ENCODE data around the gene BTN2A1. TPM values are rescaled to one million over a fixed set of nuclear protein-coding genes. Genes with fewer than 3 reads are reported as not detected.
"Not testable (repeated sequence)": the region's sequence is repeated elsewhere in the genome, so short reads cannot be mapped to it uniquely, and the experiment has no call there.

The BTN2A1 gene
- total RNA-seq, 4 donors from 2014 or later, result 14.7 to 23.9 (median 18.2) TPM

DNA sequence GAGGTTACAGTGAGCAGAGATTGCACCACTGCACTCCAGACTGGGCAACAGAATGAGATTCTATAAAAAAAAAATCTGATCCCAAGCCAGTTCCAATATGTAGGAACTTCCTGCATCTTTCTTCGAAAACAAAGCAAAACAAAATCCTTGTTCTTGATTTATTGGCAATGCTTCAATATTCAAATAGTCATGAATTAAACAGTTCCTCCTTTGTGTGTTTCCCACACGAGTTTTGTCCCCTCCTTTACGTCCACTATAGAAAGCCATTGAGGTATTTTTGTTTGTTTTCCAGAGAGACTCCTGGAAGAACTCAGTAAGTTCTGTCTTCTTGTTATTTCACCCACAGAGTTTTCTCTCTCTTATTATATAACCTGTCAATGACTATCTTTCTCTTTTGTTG is 49.9 kb downstream of the BTN2A1 start:
- H3K36me3 ChIP-seq, result no peaks in the 10 kb centered on the region
- no peak for ATAC-seq
- no peaks in the 10 kb centered on the region for H3K9me3 ChIP-seq
- H3K4me1 ChIP-seq, result no peaks in the 10 kb centered on the region
- no peak overlapping the region for H3K27ac ChIP-seq
- no peak overlapping the region for H3K4me3 ChIP-seq
- WGBS, 2 donors (ENCODE audit: low coverage in 1 of 2), result 67 to 81% methylated on average over 3 of the region's 3 CpGs
- H3K27me3 ChIP-seq, result peaks cover 31% of the 10 kb centered on the region
- TF ChIP-seq, protein P1, sequence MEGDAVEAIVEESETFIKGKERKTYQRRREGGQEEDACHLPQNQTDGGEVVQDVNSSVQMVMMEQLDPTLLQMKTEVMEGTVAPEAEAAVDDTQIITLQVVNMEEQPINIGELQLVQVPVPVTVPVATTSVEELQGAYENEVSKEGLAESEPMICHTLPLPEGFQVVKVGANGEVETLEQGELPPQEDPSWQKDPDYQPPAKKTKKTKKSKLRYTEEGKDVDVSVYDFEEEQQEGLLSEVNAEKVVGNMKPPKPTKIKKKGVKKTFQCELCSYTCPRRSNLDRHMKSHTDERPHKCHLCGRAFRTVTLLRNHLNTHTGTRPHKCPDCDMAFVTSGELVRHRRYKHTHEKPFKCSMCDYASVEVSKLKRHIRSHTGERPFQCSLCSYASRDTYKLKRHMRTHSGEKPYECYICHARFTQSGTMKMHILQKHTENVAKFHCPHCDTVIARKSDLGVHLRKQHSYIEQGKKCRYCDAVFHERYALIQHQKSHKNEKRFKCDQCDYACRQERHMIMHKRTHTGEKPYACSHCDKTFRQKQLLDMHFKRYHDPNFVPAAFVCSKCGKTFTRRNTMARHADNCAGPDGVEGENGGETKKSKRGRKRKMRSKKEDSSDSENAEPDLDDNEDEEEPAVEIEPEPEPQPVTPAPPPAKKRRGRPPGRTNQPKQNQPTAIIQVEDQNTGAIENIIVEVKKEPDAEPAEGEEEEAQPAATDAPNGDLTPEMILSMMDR (IDR thresholded peaks at IDR 0.05), result no peak
- TF ChIP-seq POLR2AphosphoS5 (IDR thresholded peaks at IDR 0.05) (no peak), EP300 (IDR thresholded peaks at IDR 0.05) (no peak), POLR2A (IDR thresholded peaks at IDR 0.05) (no peak)

DNA sequence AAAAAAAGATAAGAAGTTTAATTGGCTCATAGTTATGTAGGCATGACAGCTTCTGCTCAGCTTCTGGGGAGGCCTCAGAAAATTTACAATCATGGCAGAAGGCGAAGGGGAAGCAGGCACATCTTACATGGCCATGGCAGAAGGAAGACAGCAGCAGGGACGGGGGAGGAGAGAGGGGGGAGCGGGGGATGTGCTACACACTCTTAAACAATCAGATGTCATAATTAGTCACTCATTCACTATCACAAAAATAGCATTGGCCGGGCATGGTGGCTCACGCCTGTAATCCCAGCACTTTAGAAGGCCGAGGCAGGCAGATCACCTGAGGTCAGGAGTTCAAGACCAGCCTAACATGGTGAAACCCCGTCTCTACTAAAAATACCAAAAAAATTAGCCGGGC is 53.3 kb downstream of the BTN2A1 start:
- not testable (repeated sequence) for H3K9me3 ChIP-seq, ATAC-seq, H3K27ac ChIP-seq, H3K27me3 ChIP-seq, H3K36me3 ChIP-seq, H3K4me1 ChIP-seq, H3K4me3 ChIP-seq
- WGBS, 2 donors (ENCODE audit: low coverage in 1 of 2), result 92% methylated on average over 3 of the region's 8 CpGs; no CpG with 5 or more reads in 1 of the 2 donors

DNA sequence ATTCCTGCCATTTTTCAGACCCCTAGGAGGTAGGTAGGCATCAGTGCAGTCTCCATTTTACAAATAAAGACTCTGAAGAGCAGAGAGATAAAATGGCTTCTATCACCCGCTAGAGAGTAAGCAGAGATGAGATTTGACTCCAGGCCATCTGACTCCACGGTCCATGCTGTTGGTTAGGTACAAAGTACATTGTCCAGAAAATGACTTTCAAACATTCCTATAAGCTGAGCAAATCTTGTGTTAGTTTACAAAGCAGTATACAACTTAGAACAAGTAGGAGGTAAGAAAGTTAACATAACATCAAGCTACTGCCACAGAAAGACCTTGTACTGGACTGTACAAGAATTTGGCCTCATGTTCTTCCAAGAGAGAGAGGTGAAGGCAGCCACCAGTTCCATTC is 57.2 kb downstream of the BTN2A1 start:
- no peak for TF ChIP-seq POLR2A (IDR thresholded peaks at IDR 0.05)
- TF ChIP-seq, protein P1 (IDR thresholded peaks at IDR 0.05), result no peak
- TF ChIP-seq EP300 (IDR thresholded peaks at IDR 0.05), result no peak
- Histone ChIP-seq H3K27ac (no peak overlapping the region), H3K4me3 (no peak overlapping the region), H3K4me1 (peaks cover 0 to under 1% (median 0%) of the 10 kb centered on the region in 3 donors), H3K36me3 (no peaks in the 10 kb centered on the region), H3K9me3 (no peaks in the 10 kb centered on the region), H3K27me3 (no peaks in the 10 kb centered on the region)
- no peak for ATAC-seq
- 72 to 86% methylated on average over 2 of the region's 2 CpGs for WGBS, 2 donors (ENCODE audit: low coverage in 1 of 2)

DNA sequence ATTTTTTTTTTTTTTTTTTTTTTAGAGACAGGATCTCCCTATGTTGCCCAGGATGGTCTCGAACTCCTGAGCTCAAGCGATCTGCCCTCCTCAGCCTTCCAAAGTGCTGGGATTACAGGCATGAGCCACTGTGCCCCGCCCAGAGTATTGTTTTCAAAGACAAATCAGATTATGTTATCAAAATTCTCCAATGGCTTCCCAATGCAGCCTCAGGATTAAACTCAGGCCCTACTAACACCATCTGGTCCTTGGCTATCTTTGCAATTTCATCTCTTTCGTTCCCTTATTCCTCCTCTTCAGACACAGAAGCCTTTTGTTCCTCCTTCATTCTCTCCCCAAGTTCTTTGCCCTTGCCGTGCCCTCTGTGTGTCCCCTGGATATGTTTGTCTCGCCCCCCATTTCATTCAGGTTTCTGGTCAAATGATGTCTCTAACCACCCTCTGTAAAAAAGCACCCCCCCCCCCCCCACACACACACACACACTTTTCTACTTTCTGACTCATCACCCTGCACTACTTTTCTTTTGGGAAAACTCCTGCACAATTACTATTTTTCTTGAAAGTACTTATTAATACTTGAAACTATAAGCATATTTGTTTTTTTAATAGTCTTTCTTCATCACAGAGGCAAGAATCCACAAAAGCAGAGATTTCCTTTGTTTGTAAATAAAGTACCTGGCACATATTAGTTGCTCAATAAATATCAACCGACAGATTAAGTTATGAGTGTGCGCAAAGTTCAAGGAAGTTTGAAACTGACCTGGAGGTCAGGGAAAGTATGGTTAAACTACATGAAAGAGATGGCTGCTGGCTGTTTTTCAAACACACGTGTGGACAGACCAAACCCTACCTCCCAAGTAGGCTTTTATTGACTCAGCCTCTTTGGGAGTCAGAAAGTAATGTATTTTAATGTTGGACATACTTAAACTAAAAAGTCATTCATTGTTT is 59.0 kb downstream of the BTN2A1 start:
- peaks cover 0 to 5% (median 0%) of the 10 kb centered on the region in 3 donors for H3K4me1 ChIP-seq
- ATAC-seq, result no peak
- TF ChIP-seq POLR2AphosphoS5 (IDR thresholded peaks at IDR 0.05), result no peak
- TF ChIP-seq EP300 (IDR thresholded peaks at IDR 0.05), result no peak
- TF ChIP-seq POLR2A (IDR thresholded peaks at IDR 0.05), result no peak
- TF ChIP-seq, protein P1 (IDR thresholded peaks at IDR 0.05), result no peak
- H3K9me3 ChIP-seq, result no peaks in the 10 kb centered on the region
- 71 to 84% methylated on average over 7 to 9 of the region's 9 CpGs for WGBS, 2 donors (ENCODE audit: low coverage in 1 of 2)
- no peak overlapping the region for H3K27ac ChIP-seq
- H3K27me3 ChIP-seq, result no peaks in the 10 kb centered on the region
- no peaks in the 10 kb centered on the region for H3K36me3 ChIP-seq
- H3K4me3 ChIP-seq, result no peak overlapping the region

Small RNA genes within 50 kb of the gene (small RNA-seq; reads per million reads assigned to genes)
- gene RNU6-502P, result 0 reads per million in 4 donors

Other genes with a start within 250 kb of the BTN2A1 start
- 10 to 100 TPM in 2 of 4 donors, 1 to 10 TPM in 2; 6.7 to 13.9 (median 10.2) TPM for gene BTN3A2, start 92.8 kb upstream of the BTN2A1 start, total RNA-seq
- 10 to 100 TPM in 1 of 4 donors, 1 to 10 TPM in 3; 6.3 to 16.3 (median 7.1) TPM for gene BTN2A2, start 74.8 kb upstream of the BTN2A1 start, total RNA-seq
- 10 to 100 TPM in 1 of 4 donors, 1 to 10 TPM in 3; 7.5 to 14.3 (median 8.2) TPM for gene BTN3A1, start 55.7 kb upstream of the BTN2A1 start, total RNA-seq
- gene BTN3A3, start 17.5 kb upstream of the BTN2A1 start, total RNA-seq, result 10 to 100 TPM in 2 of 4 donors, 1 to 10 TPM in 2; 5.0 to 13.4 (median 8.2) TPM
- not detected for gene BTN1A1, start 42.3 kb downstream of the BTN2A1 start, total RNA-seq
- 100 to 1,000 TPM in 1 of 4 donors, 10 to 100 TPM in 3; 80.5 to 121 (median 91.6) TPM for gene HMGN4, start 80.4 kb downstream of the BTN2A1 start, total RNA-seq
- 10 to 100 TPM; 13.9 to 19.4 (median 17.5) TPM for gene ABT1, start 139.0 kb downstream of the BTN2A1 start, total RNA-seq
- 10 to 100 TPM; 17.8 to 25.6 (median 22.7) TPM for gene ZNF322, start 201.8 kb downstream of the BTN2A1 start, total RNA-seq

Measured in gastroesophageal sphincter (tissue), 4 donors.